HG03097 (cell line): ENCODE data around the gene CCL19.
A peak's percentile ranks its signal among the peaks of the same experiment; 100 is the strongest.

Experiments used
- ATAC-seq: cut with Tn5 transposase; IDR thresholded peaks from one replicate; pipeline ENCODE4 v1.9.1; 2021; ENCODE audit not compliant: unreplicated experiment, low FRiP score

CCL19 gene

DNA sequence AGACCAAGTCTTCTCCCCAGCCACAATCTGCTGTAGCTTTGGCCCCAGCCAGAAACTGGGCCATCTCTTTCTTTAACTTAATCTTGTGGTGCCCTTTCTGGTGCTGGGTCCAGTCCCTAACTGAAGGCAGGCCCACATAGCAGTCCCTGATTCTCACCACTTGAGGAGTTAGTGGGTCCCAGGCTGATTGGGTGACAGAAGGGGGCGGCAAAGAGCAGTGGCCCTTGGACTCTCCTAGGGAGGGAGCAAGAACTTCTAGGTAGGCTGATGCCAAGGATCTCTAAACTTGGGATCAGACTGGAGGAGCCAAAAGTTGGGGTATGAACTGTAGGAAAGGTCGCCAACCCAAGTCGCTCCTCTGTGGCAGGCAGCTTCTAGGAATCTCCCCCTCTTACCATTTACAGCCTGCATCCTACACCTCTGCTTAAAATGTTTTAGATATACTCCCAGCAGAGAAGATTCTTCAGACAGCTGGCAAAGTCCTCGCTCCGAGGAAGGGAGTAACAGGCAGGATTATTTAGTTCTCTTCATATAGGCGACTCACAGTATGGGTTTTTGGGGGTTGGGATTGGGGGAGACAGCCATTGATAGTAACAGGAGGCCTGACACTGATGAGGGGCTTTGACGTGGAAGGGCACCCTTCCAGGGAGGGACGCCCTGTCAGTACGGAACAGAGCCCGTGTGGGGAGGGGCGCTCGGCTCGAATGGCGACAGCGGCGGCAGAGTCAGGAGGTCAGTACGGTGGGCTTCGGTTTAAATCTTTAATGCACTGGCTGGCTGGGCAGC lies 26.6 kb downstream of the CCL19 start:
- ATAC-seq, result no peak

DNA sequence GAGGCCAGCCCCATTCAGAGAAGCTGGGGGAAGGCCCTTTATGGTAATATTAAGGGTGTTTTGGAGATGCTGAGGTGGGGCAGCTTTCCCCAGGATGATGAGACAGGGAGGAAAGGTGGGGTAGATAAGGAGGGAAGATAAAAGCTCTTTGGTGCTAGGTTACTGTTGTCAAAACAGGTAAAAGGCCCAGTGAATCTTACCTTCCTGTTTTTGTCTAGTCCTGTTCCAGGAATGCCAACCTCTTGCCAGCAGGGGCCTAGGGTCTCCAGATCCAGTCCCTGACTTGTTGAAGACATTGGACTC lies 27.8 kb downstream of the CCL19 start:
- no peak for ATAC-seq

DNA sequence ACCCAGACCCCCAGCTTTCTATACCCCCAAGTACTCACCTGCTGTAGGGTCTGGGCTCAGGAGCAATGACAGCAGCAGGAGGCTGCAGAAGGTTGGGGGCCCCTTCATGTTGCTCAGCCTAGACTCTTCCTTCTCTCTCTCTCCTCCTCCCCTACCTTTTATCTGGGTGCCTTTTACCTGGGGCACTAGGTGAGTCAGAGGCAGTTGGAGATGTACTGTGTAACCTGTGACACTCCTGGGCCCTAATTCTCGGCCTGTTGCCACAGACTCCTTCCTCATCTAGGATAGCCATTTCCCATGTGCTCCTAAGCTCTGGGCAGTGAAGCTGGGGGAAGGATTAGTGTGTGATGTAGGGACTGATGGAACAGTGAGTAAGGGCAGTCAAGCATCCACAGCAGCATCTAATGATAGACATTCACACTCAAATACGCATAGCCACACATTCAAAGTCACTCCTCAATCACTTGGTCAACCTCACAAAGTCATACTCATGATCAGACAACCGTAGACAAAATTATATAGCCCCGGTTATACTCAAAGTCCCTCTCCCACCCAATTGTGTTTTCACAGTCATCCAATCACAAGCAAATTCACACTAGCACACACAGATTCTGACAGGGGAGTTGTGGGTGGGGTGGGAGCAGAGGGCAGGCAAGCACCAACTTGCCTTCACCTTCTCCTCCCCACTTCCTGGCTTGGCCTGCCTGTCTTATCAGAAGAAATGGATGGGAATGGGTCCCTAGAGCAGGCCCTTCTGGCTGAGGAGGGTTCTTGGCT lies 28.4 kb downstream of the CCL19 start, which contains the start of gene CCL27:
CCL27 (minus strand) TSS at position 132 of the 777 bp plus-strand sequence; CDS start at position 108, 24 bp downstream.
- ATAC-seq, result no peak

DNA sequence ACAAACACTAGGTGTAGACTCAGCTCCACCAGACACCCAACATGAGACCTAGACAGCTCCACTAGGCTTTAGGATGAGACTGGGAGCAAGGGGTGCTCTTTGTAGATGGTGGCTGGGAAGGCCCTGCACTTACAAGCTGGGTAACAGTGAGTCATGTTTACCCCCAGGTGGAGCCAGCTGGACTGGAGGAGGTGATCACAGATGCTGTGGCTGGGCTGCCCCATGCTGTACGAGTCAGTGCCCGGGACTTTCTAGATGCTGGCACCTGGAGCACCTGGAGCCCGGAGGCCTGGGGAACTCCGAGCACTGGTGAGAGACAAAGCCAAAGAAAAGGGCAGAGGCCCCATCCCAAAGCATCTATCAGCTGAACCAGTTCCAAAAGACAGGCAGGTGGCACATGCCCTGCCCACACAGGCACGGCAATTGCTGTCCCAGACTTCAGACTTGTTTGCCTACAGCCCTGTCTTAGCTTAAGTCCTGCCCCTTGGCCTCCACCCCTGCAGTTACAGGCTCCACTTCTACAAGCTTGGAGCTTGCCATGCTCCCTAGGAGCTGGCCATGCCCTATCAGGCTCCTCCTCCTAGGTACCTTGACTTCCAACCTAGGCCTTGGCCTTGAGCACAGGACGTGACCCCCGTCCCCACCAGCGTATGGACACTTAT lies 31.4 kb downstream of the CCL19 start:
- ATAC-seq, result no peak

DNA sequence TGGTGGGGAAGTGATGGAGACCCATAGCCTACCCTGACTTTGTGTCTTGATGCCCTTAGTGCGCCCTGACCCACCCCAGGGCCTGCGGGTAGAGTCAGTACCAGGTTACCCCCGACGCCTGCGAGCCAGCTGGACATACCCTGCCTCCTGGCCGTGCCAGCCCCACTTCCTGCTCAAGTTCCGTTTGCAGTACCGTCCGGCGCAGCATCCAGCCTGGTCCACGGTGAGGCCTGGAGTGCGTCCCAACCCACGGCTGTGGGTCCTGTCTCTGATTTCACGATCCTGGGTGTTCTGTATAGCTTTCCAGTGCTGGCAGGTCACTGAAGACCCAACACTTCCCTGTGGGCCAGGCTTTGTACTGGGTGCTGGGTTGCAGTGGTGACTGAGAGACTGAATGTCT lies 32.6 kb downstream of the CCL19 start:
- ATAC-seq, result no peak

DNA sequence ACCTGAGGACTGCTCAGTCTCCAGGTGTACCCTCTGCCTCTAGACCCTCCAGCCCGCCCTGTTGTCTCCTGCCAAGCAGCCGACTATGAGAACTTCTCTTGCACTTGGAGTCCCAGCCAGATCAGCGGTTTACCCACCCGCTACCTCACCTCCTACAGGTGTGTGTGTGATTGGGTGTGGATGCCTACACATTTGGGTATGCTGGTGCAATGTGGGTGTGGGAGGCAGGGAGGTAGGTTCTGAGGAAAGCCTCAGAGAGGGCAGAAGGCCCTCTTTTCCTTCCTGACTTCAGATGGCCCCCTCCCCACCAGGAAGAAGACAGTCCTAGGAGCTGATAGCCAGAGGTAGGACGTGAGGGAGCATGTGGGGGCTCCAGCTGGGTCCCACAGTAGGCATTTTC lies 34.1 kb downstream of the CCL19 start:
- no peak for ATAC-seq

DNA sequence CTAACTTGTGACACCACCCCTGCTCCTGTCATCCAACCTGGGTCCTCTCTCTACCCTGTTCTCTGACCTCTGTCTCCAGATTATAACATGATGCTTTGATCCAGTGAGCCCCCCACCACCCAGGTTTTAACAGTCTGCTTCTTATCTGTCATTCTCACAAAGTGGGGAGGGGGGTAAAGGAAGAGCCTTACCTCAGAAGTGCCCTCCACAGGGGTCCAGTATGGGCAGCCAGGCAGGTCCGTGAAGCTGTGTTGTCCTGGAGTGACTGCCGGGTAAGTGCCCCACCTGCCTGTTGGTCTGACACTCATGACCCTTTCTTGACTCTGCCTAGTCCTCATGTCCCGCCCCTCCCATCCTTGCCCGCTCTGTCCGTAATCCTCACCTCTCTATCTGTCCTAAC lies 35.7 kb downstream of the CCL19 start:
- no peak for ATAC-seq

DNA sequence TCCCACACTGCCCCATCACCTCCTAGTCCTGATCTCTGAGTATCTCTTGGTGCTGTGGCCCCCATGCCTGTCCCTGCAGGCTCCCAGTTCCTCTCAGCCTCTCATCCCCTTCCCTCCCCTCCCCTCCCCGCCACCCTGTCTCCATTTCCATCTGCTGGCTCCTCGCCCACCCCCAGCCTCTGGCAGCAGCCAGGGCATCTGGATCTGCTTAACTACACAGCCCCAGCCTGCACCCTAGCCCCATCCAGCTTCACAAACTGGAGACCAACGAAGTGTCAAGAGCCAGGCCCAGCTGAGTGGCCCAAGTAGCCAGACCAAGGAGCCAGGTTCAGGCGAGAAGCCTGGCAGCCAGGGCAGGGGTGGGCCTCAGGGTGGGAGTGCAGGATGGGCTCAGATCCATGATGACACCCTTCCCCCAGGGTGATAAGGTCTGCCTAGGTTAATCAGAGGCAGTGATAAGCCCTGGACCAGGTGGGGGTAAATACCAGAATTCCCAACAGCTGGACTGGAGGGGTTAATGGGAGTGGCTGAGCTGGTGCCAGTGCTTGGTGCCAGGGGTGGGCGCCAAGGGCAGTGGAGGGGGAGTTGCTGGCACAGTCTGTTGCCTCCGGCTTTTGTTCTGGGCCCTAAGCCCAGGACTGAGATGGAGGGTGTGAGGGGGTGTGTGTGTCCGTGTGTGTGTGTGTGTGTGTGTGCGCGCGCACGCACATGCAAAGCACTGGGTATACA lies 36.6 kb downstream of the CCL19 start:
- ATAC-seq, result no peak

DNA sequence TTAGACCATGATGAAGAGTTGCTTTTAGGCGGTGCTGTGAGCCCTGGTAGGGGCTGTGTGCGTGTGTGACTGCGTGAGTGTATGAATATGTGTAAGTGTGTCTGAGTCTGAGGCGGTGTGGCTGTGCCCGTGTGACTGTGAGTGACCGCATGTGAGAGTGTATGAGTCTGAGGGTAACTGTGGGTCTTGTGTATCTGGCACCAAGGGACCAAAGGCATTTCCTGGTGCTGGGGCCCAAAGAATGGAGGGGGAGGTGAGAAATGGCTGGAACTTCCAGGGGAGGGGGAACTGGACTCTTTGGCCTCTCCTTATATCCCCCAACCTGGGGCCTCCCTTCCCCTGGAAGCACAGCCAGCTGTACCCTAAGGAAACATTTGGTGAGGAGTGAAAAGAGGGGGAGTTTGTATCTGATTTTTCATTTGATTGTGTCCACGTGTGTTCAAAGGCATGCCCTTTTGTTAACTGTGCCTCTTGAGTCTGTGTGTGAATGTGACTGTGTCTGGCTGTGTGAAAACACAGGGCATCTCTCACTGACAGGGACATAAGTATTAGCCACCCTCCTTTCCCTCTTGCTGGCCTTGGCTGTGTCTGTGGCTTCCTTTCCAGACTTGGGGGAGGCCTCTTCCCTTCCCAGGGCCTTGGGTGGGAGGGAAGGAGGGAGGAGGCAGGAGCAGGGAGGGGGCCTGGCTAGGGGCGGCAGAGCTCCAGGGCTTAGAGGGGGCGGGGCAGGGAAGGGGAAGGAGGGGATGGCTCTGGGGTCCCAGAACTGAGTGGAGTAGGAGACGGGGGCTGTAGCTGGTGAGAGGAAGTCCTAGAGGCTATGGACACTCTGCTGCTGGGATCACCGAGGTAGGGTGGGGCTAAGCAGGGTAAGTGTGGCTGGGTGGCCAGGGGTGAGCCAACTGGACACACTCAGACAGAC lies 37.7 kb downstream of the CCL19 start:
- no peak for ATAC-seq

DNA sequence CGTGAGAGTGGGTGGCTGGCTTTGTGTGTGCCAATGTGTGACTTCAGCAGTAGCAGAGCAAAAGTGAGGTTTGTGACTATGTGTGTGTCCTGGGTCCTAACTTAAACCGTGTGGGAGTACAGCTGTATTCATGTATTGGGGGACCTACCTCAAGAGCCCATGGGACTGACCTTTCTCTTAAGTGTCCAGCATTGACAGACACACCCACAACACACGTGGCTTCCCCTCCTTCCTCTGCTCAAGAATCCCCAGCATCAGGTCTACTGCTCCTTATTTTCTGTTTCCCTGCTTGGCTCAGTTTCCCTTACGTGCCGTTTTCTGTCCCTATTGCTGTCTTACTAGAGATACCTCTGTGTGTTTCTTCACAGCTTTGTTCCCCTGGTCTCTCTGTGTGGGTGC lies 38.5 kb downstream of the CCL19 start:
- no peak for ATAC-seq

DNA sequence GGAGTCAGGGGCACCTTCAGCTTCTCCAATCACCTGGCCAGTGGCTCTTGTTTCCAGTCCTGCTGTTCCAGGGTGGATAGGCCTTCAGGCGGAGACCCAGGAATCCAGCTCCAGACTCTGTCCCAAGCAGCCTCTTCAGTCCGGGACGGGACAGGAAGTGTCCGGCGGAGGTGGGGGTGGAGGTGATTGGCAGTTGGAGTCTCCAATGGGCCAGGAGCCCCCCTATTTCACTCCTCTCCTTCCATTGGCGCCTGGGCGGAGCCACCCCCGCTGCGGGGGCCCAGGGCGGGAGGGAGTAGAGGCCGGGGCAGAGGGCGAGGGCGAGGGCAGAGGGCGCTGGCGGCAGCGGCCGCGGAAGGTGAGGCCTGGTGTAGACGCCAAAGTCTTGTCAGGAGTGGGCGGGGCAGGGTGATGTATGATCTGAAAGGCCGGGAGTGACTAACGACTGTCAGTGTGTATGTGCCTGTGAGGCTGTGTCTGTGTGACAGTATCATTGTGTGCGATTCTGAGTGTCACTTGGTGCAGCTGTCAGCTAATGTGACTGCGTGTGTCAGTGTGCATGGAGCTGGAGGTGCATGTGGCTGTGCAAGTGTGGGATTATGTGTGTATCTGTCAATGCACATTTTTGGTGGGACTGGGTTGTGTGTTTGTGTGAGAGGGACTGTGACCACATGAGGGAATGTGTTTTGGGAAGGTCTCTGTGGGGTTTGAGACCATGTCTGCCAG lies 39.0 kb downstream of the CCL19 start, which contains the start of gene IL11RA:
IL11RA (plus strand) TSS at position 310 of the 726 bp plus-strand sequence. CDS start 3,033 bp downstream, outside the sequence.
- ATAC-seq, result no peak

DNA sequence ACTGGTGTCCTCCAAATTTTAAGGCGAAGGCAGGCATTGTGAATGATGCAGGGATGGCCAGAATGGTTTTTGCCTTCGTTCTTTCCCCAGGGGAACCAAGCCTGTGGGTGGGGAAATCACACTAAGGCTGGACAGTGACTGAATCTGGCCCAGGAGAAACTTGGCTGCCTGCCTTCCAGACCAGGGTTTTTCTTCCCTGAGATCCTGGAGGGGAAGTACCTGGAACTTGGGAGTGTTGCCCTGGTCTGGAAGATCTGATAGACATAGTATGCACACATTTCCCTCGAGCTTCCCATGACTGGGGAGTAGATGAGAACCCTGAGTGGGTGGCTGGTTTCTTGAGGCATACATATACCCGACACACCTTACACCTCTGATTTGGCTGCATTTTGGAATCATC lies 39.8 kb downstream of the CCL19 start:
- ATAC-seq, result no peak

DNA sequence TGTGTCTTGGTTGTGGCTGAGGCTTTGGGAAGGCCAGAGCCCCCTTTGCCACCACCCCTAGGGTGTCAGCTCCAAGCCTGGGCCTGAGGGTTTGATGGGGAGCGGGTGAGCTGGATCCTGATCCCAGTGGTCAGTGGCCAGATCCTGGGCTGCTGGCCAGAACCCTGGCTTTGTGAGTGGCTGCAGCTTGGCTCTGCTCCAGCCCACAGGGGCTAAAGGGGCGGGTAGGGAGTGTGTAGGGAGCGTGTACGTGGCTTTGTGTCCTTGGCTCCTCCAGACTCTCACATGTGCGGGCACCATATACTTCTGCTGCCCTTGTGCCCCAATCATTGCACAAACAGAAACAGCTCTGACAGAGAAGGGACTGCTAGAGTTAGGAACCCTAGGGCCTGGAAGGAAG lies 40.3 kb downstream of the CCL19 start:
- no peak for ATAC-seq

DNA sequence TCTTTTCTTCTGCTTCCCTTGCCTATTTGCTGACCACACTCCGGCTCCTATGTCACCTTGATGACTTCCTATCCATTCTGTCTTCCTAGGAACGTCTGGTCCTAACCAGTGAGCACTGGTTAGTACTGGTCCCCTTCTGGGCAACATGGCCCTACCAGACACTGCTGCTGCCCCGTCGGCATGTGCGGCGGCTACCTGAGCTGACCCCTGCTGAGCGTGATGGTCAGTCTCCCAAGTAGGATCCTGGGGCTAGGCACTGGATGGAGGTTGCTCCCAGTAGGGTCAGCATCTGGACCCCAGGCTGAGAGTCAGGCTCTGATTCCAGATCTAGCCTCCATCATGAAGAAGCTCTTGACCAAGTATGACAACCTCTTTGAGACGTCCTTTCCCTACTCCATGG lies 42.4 kb downstream of the CCL19 start:
- no peak for ATAC-seq

DNA sequence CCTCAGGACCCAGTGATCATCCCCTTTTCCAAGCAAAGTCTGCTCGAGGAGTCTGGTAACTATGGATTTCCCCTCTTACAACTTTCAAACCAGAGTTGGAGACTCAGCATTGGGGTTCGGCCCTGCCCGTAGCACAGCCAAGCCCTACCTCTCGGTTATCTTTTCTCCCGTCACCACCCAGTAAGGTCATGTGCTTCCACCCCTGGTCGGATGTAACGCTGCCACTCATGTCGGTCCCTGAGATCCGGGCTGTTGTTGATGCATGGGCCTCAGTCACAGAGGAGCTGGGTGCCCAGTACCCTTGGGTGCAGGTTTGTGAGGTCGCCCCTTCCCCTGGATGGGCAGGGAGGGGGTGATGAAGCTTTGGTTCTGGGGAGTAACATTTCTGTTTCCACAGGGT lies 43.4 kb downstream of the CCL19 start:
- ATAC-seq, result no peak

DNA sequence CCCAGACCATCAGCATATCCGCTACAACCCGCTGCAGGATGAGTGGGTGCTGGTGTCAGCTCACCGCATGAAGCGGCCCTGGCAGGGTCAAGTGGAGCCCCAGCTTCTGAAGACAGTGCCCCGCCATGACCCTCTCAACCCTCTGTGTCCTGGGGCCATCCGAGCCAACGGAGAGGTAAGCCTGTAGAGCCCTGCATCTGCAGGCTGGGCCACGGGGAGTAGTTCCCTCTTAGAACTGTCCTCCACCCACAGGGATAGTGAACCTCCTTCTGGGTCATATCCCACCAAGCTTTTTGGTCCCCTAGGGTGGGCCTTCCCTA lies 44.0 kb downstream of the CCL19 start:
- ATAC-seq, result peak; percentile 2

DNA sequence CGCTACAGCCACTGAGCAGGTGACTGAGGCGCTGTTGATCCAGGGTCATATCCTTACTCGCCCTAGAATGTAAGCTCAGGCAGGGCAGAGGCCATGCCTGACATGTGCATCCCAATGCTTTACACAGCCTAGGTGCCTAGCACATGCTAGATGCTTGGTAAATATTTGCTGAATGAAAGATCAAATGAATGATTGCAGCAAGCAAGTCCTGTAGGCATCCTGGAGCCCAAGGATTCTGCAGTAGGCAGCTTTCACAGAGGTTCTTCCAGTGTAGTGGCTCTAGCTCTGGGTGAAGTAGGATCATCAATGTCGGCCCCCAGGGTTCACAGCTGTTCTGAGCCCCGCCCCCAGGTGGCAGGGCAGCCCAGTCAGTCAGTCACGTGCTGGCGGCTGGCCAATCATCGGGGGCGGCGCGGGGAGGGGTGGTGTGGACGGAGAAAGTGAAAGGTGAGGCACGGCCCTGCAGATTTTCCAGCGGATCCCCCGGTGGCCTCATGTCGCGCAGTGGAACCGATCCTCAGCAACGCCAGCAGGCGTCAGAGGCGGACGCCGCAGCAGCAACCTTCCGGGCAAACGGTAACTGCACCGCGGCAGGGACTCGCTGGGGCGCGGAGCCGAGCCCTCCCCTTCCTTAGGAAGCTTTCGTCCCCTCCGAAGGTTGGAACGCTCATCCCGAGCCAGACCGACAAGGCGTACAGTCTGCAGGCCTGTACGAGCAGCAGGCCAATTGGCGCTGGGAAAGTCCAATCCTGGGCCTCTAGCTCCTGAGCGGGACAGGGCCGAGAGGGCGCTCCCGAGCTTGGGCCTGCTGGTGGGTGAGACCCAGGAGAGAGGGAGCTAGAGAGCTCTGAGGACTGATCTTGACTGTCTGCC lies 44.6 kb downstream of the CCL19 start, which contains the start of gene GALT:
GALT (plus strand) TSS at position 465 of the 873 bp plus-strand sequence; CDS start at position 495, 30 bp downstream.
- peak; percentile 82 for ATAC-seq

DNA sequence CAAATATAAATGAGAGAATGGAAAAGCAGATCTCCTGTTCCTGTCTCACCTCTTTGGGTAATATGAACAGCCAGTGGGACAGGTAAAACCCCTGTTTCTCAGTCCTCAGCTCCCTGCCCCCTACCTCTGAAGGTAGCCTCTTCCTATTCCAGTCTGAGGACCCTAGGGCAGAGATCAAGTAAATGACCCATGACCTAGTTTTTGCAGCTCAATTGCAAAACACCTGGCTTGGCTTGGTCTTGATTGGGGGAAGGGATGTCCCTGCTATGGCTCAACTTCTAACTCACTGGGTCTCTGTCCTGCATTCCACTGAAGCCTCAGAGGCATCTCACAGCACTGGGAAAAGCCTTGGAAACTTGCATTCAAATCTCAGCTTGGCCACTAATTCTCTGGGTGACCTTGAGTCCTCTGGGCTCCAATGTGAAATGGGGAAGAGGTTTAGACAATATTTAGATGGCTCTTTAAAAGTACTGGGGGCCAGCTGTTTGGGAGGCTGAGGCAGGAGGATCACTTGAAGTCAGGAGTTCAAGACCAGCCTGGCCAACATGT lies 46.2 kb downstream of the CCL19 start:
- no peak for ATAC-seq
